Neuron (in vitro differentiated cells): ENCODE measurements around the gene ULBP2.
"Not testable (repeated sequence)": the region's sequence is repeated elsewhere in the genome, so short reads cannot be mapped to it uniquely, and the experiment has no call there.

Source experiments
- H2AFZ ChIP-seq: one replicate; pipeline ENCODE4 v1.6.1; 2013; ENCODE audit warnings: low read depth, mild to moderate bottlenecking, inconsistent platforms, low read length, moderate library complexity
- H3K27me3 ChIP-seq: one replicate; pipeline ENCODE4 v1.6.1; 2013; ENCODE audit warnings: low read length; ENCODE audit not compliant: insufficient read depth
- H3K36me3 ChIP-seq: one replicate; pipeline ENCODE4 v1.6.1; 2013; ENCODE audit warnings: low read length; ENCODE audit not compliant: insufficient read depth
- H3K4me1 ChIP-seq: one replicate; pipeline ENCODE4 v1.6.1; 2013; ENCODE audit warnings: low read length; ENCODE audit not compliant: insufficient read depth
- H3K4me3 ChIP-seq: 2 replicates; pipeline ENCODE4 v1.5.1; 2013; ENCODE audit warnings: mild to moderate bottlenecking, low read length, moderate library complexity
- H3K9me3 ChIP-seq: one replicate; pipeline ENCODE4 v1.6.1; 2013; ENCODE audit warnings: low read length

ULBP2 gene

GRCh38 chr6:149953390-149953789 lies 11.6 kb downstream of the ULBP2 start:
- H3K36me3 ChIP-seq, H3K4me3 ChIP-seq, H3K4me1 ChIP-seq, H2AFZ ChIP-seq, H3K9me3 ChIP-seq: not testable (repeated sequence)
- H3K27me3 ChIP-seq: peaks cover 69% of the 10 kb centered on the region

DNA sequence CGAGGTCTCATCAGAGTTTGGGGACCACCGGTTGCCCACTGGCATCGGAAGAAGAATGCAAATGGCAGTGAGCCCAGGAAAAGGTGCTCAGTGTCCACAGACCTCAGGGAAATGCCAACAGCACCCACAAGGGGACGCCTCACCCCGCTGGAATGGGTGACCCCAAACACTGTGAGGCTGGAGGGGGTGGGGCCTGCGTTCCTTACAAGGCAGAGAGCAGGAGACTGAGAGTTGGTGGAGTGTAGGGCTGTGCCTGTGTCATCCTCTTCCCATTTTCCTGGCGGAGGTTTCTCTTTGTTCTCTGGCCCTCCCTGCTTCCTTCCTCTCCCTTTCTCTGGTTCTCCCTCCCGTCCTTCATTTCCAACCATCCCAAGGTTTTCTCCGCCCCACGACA lies 12.1 kb downstream of the ULBP2 start:
- not testable (repeated sequence) for H3K4me1 ChIP-seq, H3K36me3 ChIP-seq, H2AFZ ChIP-seq, H3K4me3 ChIP-seq, H3K9me3 ChIP-seq
- H3K27me3 ChIP-seq: peaks cover 68% of the 10 kb centered on the region

- H3K9me3 ChIP-seq, H2AFZ ChIP-seq, H3K36me3 ChIP-seq, H3K4me3 ChIP-seq, H3K4me1 ChIP-seq: not testable (repeated sequence)
- H3K27me3 ChIP-seq: peaks cover 71% of the 10 kb centered on the region
Observed at GRCh38 chr6:149954328-149954983, 12.6 kb downstream of the ULBP2 start.

DNA sequence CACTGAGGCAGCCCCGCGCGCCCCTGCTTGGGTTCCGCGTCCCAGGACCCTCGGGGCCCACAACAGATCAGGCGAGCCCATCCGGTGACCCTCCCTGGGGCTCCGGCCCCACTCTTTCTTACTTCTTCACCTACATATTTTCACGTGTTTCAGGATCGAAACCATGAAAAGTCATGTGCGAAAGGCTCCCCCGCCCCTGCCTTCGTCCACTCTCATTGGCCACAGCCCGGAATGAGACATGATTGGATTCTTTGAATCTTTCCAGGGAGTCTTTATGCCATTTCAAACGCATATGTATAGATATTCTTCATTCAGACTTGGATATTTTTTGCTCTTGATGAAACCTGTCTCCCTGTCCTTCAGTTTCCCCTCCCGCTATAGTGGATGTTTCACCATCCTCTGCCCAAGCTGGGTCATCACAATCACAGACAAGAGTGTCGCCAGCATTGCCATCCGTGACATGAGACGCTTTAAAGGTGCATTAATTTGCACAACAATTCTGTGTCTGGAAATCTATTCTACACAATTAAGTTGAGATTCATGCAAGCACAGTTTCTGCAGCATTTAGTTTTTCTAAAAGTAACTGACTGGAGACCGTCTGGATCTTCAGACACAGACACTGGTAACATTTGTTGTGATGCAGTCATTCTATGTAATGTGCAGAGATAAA lies 13.3 kb downstream of the ULBP2 start:
- H3K27me3 ChIP-seq: peaks cover 71% of the 10 kb centered on the region
- H3K4me3 ChIP-seq, H3K9me3 ChIP-seq, H2AFZ ChIP-seq, H3K4me1 ChIP-seq, H3K36me3 ChIP-seq: not testable (repeated sequence)

DNA sequence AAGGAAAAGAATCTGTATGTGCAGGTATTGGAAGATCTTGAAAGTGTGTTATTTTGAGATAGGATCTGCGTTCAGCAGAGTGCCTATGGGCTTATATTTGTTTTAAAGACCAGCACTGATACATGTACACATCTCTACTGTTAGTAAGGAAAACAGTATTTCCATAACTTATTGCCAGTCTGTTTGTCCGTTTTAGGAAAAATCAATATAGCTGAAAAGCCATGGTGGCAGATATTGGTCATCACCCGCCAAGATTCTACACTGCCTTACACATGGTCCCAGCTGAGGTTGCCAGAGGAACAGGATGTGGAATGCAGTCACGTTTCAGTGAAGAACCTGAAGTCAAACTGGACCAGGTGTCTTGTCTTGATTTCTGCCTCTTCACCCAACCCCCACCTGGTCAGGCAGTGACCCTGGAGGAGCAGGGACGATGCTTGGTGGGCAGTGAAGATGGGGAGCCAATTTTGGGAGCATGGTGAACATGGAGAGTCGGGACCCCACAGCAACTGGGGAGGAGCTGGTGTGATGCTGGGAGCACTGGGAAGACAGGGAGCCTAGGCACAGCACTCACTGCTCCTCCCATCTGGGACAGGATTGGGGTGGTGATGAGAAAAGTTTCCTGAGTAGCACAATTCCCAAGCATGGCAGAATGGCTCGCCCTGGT lies 14.0 kb downstream of the ULBP2 start:
- not testable (repeated sequence) for H3K4me1 ChIP-seq, H3K4me3 ChIP-seq, H3K9me3 ChIP-seq, H3K36me3 ChIP-seq, H2AFZ ChIP-seq
- peaks cover 71% of the 10 kb centered on the region for H3K27me3 ChIP-seq

DNA sequence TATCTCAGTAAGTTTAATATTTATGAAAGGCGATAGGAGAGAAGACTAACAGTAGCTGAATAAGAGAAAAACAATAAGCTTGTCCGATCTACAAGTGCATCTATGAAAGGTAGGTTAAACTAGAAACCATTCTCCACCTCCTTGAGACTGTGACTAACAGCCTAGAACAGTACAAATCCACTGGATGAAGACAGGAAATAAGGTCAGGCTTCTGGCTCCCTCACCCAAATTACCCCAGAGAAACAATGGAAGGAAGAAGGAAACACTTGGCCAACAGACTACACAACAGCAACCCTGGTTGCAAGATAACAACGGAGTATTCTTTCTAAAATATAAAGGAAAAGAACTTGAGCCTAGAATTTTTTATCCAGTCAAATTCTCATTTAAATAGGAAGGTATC lies 16.3 kb downstream of the ULBP2 start:
- H3K27me3 ChIP-seq: peaks cover 69% of the 10 kb centered on the region
- not testable (repeated sequence) for H2AFZ ChIP-seq, H3K9me3 ChIP-seq, H3K4me3 ChIP-seq, H3K36me3 ChIP-seq, H3K4me1 ChIP-seq

GRCh38 chr6:149959806-149960205 lies 18.0 kb downstream of the ULBP2 start:
- H3K9me3 ChIP-seq, H3K4me3 ChIP-seq, H2AFZ ChIP-seq, H3K36me3 ChIP-seq: not testable (repeated sequence)
- Histone ChIP-seq H3K4me1 (peaks cover 12% of the 10 kb centered on the region), H3K27me3 (peaks cover 79% of the 10 kb centered on the region)

DNA sequence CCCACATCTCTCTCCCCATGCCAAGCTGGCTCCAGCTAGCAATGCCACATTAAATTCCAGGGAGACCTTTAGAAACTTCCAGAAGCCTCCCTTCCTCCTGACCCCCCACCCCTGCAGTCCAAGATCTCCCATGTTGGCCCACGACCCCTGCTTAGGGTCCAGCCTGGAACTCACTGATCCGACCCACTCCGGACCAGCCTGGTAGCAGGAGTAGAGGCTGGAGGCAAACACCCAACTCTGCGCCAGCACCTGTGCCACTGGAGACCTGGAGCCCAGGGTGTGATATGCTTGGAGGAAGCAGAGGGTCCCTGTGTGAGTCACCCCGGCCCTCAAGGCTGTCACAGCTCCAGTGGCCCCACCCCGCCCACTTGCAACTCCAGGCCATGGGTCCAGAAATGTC lies 18.7 kb downstream of the ULBP2 start:
- Histone ChIP-seq H3K36me3 (no peaks in the 10 kb centered on the region), H2AFZ (no peak overlapping the region), H3K27me3 (peaks cover 79% of the 10 kb centered on the region), H3K4me1 (peaks cover 17% of the 10 kb centered on the region), H3K9me3 (no peaks in the 10 kb centered on the region), H3K4me3 (no peak overlapping the region)

DNA sequence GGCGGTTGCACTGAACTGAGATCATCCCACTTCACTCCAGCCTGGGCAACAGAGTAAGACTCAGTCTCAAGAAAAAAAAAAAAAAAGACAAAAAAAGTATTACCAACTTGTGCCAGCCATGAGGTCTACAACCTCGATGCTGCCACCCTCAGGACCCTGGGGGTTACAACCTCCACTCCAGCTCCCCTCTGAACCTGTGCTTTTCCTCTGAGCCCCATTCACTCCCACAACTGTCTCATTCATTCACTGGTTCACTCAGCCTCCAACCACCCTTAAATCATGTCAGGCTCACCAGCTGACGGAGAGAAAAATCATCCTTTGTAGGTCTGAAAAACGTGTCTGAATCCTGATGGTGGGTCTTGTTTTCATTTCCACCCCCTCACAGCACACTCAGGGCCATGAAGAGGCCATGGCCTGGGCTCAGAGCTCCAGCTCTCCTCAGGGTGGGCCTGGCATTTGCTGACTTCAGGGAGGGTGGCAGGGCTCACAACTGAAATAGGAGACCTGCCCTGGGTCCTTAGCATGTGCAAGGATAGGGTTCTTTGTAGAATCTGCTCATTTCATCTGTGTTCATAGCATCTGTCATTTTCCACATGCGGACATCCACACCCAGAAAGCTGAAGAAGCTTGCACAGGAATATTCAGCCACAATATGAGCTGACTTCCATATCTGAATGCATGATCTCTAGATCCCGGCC lies 20.1 kb downstream of the ULBP2 start:
- Histone ChIP-seq H3K4me3 (no peak overlapping the region), H3K4me1 (peaks cover 17% of the 10 kb centered on the region), H3K27me3 (peaks cover 81% of the 10 kb centered on the region), H3K9me3 (no peaks in the 10 kb centered on the region), H2AFZ (no peak overlapping the region), H3K36me3 (no peaks in the 10 kb centered on the region)

- H3K4me3 ChIP-seq: peak overlapping the region; percentile 51
- H3K27me3 ChIP-seq: peaks cover 82% of the 10 kb centered on the region
- H2AFZ ChIP-seq: peak overlapping the region; percentile 66
Observed at GRCh38 chr6:149962461-149963211, 20.8 kb downstream of the ULBP2 start.

DNA sequence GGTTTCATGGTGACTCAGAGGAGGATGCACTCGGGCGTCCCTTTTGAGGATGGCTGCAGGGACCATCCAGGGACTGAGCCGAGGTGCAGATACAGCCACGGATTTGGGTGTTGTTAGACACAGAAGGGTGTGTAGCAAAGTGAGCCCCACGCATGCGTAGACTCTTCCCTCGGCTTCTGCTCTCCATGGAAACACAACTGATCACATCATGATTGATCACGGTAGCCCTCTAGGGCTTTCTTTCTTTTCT lies 21.3 kb downstream of the ULBP2 start:
- Histone ChIP-seq H3K9me3 (no peaks in the 10 kb centered on the region), H3K27me3 (peaks cover 81% of the 10 kb centered on the region), H3K4me3 (peak overlapping the region; percentile 51), H3K4me1 (peaks cover 17% of the 10 kb centered on the region), H3K36me3 (no peaks in the 10 kb centered on the region), H2AFZ (peak overlapping the region; percentile 66)

More at GRCh38 chr6:149962461-149963211, 20.8 kb downstream of the ULBP2 start:
- Histone ChIP-seq H3K4me1 (peaks cover 17% of the 10 kb centered on the region), H3K9me3 (no peaks in the 10 kb centered on the region), H3K36me3 (no peaks in the 10 kb centered on the region)

DNA sequence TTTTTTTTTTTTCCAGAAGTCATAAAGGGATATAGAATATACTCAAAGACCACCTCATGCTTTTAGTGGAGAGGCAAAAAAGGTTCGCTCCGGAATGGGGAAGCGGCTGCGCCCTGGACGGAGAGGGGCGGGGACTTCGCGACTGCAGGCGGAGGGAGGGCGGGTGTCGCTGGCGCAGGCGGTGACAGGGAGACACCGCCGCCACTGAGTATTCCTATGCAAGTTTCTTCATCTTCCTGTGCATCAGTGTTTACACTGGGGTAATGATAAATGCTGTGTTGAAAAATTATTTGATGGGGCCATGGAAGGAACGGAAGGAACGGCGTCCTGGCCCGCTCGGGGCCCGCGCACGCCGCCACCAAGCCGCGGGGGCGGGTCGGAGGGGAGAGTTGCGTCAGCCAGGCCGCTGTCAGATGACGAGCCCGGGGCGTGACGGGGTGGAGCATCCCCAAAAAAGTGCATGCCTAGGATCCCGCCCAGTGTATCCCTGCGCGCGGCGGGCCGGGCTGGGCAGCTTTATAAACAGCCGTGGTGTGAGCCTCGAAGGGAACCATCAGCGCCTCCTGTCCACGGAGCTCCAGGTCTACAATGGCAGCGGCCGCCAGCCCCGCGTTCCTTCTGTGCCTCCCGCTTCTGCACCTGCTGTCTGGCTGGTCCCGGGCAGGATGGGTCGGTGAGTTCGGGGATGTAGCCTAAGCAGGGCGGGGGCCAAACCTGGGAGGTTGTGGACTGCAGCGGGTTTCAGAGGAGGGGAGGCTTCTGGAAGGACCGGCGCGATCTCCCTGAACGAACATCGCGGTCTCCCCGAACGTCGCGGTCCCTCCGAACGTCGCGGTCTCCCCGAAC lies 21.9 kb downstream of the ULBP2 start, which contains the start of gene ULBP1:
Gene ULBP1, plus strand, starts transcription at position 482 of the 846 bp plus-strand sequence. Its CDS starts 107 bp downstream, at position 589.
- Histone ChIP-seq H3K4me3 (peak within 1 kb of the TSS; percentile 51), H3K4me1 (peaks cover 17% of the 10 kb centered on the region), H3K9me3 (no peaks in the 10 kb centered on the region), H3K36me3 (no peaks in the 10 kb centered on the region), H2AFZ (peak within 1 kb of the TSS; percentile 66), H3K27me3 (peaks cover 82% of the 10 kb centered on the region)
